HG03097 (cell line): ENCODE measurements around the gene TUBGCP5.

Experiments used
- ATAC-seq: cut with Tn5 transposase; IDR thresholded peaks from one replicate; pipeline ENCODE4 v1.9.1; 2021; ENCODE audit not compliant: unreplicated experiment, low FRiP score

Gene TUBGCP5

DNA sequence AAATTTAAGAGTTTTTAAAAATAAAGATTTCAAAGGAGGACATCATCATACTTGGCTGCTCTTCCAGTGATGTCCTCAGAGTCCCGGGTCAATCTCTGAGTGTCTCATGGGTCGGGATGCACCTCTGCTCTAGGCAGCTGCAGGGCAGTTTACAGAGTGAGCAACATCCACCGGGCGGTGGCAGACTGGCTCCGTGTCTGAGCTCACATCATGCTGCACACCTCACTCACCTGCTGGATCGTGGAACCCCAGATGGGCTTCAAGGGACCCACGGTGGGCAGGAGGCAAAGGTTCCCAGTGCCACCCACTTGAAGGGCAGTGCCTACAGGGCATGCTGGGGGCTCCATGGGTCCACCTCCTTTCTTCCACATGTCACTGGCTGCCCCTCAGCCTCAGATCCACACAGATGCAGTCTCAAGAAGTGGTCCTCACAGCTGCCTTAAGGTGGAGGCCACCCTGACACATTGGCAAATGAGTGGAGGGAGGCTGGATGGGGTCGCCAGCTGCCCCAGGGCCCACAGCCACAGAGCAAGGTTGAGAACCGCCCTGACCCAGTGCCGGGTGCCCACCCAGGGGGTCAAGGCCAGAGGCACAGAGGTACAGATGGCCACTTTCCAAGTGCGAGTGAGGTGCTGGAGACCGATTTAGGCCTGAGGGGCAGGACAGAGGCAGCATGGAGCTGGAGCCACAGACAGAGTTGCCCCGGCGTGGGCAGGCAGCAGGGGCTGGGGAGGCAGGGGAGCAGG is 84.4 kb downstream of the TUBGCP5 start:
- ATAC-seq: no peak

DNA sequence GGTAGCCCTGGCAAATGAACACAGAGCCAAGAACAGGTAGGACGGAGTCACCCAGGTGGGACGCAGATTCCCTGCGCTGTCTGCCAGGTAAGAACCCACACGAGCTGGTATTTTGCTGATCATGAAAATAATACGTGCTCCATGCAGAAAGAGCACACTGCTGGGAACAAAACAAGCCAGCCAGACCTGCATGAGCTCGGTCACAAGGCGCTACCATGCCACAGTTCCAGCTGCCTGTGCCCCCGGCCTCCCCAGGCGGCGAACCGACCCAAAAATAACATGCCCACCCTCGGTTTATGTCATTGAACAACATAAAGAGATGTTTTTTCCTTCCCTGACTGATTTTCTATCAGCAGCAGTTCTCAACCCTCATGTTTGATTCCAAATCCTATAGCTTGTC is 85.0 kb downstream of the TUBGCP5 start:
- no peak for ATAC-seq

GRCh38 chr15:22952796-22953579 is 86.4 kb downstream of the TUBGCP5 start:
- no peak for ATAC-seq

DNA sequence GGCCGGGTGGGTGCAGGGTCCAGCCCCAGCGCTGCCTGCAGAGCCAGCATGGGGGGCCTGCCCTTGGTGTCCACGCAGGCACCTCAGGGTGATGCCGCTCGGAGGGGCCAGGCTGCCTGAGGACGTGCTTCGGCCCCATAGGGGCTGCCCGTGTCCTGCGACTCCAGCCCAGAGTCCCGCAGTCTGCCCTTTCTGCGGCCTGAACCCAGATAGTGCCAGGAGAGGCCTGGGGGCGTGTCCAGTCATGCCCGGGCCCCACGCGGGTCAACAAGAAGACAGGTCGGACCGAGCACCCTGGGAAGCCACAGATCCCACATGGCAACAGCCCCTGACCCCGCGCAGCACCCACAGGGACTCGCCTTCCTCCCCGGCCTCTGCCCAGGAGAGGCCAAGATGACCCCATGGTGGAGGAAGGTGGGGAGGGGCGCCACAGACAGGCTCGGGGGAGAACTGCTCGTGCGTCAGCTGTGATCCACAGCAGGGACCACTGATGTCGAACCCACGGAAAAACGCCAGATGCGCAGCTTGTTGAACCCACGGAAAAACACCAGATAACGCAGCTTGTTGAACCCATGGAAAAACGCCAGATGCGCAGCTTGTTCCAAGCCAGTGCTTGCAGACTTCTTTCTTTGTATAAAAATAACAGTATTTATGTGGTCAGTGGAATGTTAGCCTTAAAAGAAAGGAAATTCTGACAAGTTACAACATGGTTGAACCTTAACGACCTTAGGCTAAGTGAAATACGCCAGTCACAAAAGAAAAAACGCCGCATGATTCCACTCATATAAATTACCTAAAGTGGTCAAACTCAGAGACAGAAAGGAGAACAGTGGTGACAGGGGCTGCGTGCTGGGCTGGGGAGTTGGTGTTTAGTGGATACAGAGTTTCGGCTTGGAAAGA is 87.7 kb downstream of the TUBGCP5 start:
- no peak for ATAC-seq

DNA sequence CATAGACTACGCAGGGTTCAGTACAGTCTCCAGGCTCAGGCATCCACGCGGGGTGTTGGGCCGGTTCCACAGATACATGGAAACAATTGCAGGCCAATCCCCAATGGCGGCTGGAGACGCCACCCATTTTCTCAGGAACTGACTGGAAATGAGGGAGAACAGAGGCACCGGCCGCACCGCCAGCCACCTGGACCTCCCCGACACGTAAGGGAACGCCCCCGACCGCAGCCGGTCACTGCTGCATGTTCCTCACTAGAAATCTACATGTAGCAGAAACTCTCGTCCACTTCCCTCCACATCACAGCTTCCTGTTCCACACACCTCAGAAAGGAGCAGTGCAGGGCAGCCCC is 88.4 kb downstream of the TUBGCP5 start:
- no peak for ATAC-seq

- ATAC-seq: no peak
Observed at GRCh38 chr15:22950256-22950990, 88.9 kb downstream of the TUBGCP5 start.
